Kidney (tissue), 14 donors: ENCODE measurements around the gene ULK4. TPM values are rescaled to one million over a fixed set of nuclear protein-coding genes. Genes with fewer than 3 reads are reported as not detected.

Source experiments
- DNase-seq, 5 donors: peaks; one replicate each; pipeline ENCODE4 v3.0.0-alpha.2; 2013 to 2020
- FAIRE-seq: peaks from 2 replicates; lab custom pipeline; 2012; peaks lifted over from hg19 to GRCh38; lab: Jason Lieb, UNC
- H3K27ac ChIP-seq, 2 donors: one replicate each; pipeline ENCODE4 v1.7.0; 2013; ENCODE audit warnings: low read depth in 2 of 2, low read length in 2 of 2, inconsistent platforms in 1 of 2
- H3K27me3 ChIP-seq: one replicate; pipeline ENCODE4 v1.7.1; 2013; ENCODE audit warnings: low read length, inconsistent platforms; ENCODE audit not compliant: control insufficient read depth, insufficient read depth
- H3K36me3 ChIP-seq, 3 donors: one replicate each; pipeline versions ENCODE4 v1.7.0 to v1.7.1; 2013; ENCODE audit warnings: low read length in 3 of 3, control low read depth in 1 of 3, inconsistent platforms in 1 of 3; ENCODE audit not compliant: insufficient read depth in 3 of 3, control insufficient read depth in 2 of 3
- H3K4me1 ChIP-seq, 3 donors: one replicate each; pipeline versions ENCODE4 v1.7.0 to v1.7.1; 2013; ENCODE audit warnings: low read length in 3 of 3, inconsistent platforms in 1 of 3, low read depth in 1 of 3; ENCODE audit not compliant: control insufficient read depth in 2 of 3, insufficient read depth in 2 of 3
- H3K4me3 ChIP-seq, 3 donors: one replicate each; pipeline versions ENCODE4 v1.7.0 to v1.8.1; 2013; ENCODE audit warnings: low read length in 3 of 3, control low read depth in 1 of 3, inconsistent platforms in 1 of 3
- H3K9ac ChIP-seq, 3 donors: one replicate each; pipeline versions ENCODE4 v1.7.0 to v1.7.1; 2013; ENCODE audit warnings: low read length in 3 of 3, control low read depth in 1 of 3, inconsistent platforms in 1 of 3
- H3K9me3 ChIP-seq, 3 donors: one replicate each; pipeline versions ENCODE4 v1.7.0 to v1.7.1; 2013; ENCODE audit warnings: low read length in 3 of 3, control low read depth in 1 of 3, inconsistent platforms in 1 of 3; ENCODE audit not compliant: control insufficient read depth in 2 of 3, insufficient read depth in 1 of 3
- intact Hi-C: fragments of 100-400 bp; cut with DNase I; formaldehyde crosslinking; loops from one replicate; pipeline ENCODE4 v1.11.1; 2022
- polyA plus RNA-seq: library from polyadenylated mRNA; stranded (reverse); fragments of 350-450 nt; fragmentation: Illumina TruSeq; extraction: RNeasy Lipid Tissue Mini Kit (QIAGEN cat#74804); gene quantifications from one replicate; pipeline ENCODE4 v1.2.3, GENCODE V29; 2014; ENCODE audit warnings: low read depth, low replicate concordance; ENCODE audit not compliant: insufficient read depth
- total RNA-seq: library from RNA; stranded (reverse); fragmentation: NEBNext Ultra II Directional; extraction: Animal tissue kit (Norgen Biotek cat#: 25700); gene quantifications from one replicate; pipeline ENCODE4 v1.2.1, GENCODE V29; 2021
- TF ChIP-seq, protein P1 (sequence below): IDR thresholded peaks from 3 replicates; pipeline ENCODE4 v1.5.1; 2012; ENCODE audit warnings: mild to moderate bottlenecking, moderate library complexity, borderline replicate concordance; ENCODE audit not compliant: insufficient read depth; ENCODE audit errors: extremely low read depth
- donor health status: control.
- donor health status: control.
- donor health status: control.
- donor health status: control.
- donor health status: control.
- donor health status: DM: yes; HTN: yes; CAD: no.
- donor health status: Normal renal cell carcinoma (clear cell type).

The ULK4 gene
- total and polyA plus RNA-seq, 2 donors from 2014 or later, result 4.6 to 20.5 TPM

DNA sequence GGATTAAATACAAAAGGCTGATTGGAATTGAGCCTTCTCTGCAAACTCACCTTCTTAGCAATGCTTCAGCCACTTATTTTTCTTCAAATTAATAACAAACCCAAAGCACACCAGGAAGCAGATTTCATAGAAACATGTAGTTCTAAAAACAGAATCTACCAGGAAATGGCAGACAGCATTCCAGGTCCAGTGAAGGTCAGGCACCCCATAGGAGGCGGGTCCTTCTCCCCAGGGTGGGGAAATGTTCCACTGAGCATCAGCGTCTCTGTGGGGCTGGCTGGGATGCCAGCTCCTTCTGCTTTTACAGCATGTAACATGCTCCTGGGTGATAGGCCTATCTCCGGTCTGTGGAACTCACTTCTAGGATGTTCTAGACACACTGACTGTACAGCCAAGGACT lies 713.4 kb downstream of the ULK4 start:
- Histone ChIP-seq H3K27me3 (no peaks in the 10 kb centered on the region), H3K4me3 (no peak overlapping the region), H3K4me1 (no peaks in the 10 kb centered on the region), H3K27ac (no peak overlapping the region), H3K9ac (no peak overlapping the region), H3K36me3 (peaks cover 0 to 10% (median 0%) of the 10 kb centered on the region in 3 donors), H3K9me3 (no peaks in the 10 kb centered on the region)
- DNase-seq, result no peak
- intact Hi-C loops, result no loop called here
- no peak for FAIRE-seq
- TF ChIP-seq, protein P1, sequence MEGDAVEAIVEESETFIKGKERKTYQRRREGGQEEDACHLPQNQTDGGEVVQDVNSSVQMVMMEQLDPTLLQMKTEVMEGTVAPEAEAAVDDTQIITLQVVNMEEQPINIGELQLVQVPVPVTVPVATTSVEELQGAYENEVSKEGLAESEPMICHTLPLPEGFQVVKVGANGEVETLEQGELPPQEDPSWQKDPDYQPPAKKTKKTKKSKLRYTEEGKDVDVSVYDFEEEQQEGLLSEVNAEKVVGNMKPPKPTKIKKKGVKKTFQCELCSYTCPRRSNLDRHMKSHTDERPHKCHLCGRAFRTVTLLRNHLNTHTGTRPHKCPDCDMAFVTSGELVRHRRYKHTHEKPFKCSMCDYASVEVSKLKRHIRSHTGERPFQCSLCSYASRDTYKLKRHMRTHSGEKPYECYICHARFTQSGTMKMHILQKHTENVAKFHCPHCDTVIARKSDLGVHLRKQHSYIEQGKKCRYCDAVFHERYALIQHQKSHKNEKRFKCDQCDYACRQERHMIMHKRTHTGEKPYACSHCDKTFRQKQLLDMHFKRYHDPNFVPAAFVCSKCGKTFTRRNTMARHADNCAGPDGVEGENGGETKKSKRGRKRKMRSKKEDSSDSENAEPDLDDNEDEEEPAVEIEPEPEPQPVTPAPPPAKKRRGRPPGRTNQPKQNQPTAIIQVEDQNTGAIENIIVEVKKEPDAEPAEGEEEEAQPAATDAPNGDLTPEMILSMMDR, result no peak

- FAIRE-seq (no peak), DNase-seq (peak in 3 of 5 donors; percentile 40 to 55 (median 46))
- TF ChIP-seq, protein P1, result no peak
- no peaks in the 10 kb centered on the region for H3K4me1 ChIP-seq
- H3K9me3 ChIP-seq, result no peaks in the 10 kb centered on the region
- no peak overlapping the region for H3K9ac ChIP-seq
- no peak overlapping the region for H3K27ac ChIP-seq
- H3K27me3 ChIP-seq, result no peaks in the 10 kb centered on the region
- peaks cover 0 to 10% (median 2%) of the 10 kb centered on the region in 3 donors for H3K36me3 ChIP-seq
- H3K4me3 ChIP-seq, result no peak overlapping the region
- intact Hi-C loops, result no loop called here
Observed at GRCh38 chr3:41247055-41248004, 714.6 kb downstream of the ULK4 start.

- TF ChIP-seq, protein P1, result no peak
- no peak overlapping the region for H3K27ac ChIP-seq
- FAIRE-seq, result no peak
Observed at GRCh38 chr3:41244620-41245336, 717.1 kb downstream of the ULK4 start.

More at GRCh38 chr3:41244620-41245336, 717.1 kb downstream of the ULK4 start:
- Histone ChIP-seq H3K9ac (no peak overlapping the region), H3K4me1 (no peaks in the 10 kb centered on the region), H3K9me3 (no peaks in the 10 kb centered on the region), H3K36me3 (peaks cover 0 to 17% (median 7%) of the 10 kb centered on the region in 3 donors), H3K27me3 (no peaks in the 10 kb centered on the region), H3K4me3 (no peak overlapping the region)
- no peak for DNase-seq
- intact Hi-C loops, result no loop called here
